Measurements from ENCODE around the gene ENO4.

The ENO4 gene

GRCh38 chr10:116809483-116810119 lies 39.7 kb upstream of the ENO4 start:
- no peak for TF ChIP-seq NFIC (IDR thresholded peaks at IDR 0.05)
- TF ChIP-seq EGR1 (IDR thresholded peaks at IDR 0.05), result no peak
- peak; percentile 36; the same call in 1 of the 2 replicates for TF ChIP-seq RAD21 (IDR thresholded peaks at IDR 0.05; ENCODE audit: low read depth)
- TF ChIP-seq, protein P1, sequence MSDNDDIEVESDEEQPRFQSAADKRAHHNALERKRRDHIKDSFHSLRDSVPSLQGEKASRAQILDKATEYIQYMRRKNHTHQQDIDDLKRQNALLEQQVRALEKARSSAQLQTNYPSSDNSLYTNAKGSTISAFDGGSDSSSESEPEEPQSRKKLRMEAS (IDR thresholded peaks at IDR 0.05), result no peak
- TF ChIP-seq CEBPB (IDR thresholded peaks at IDR 0.05), result no peak
- TF ChIP-seq, protein P2, sequence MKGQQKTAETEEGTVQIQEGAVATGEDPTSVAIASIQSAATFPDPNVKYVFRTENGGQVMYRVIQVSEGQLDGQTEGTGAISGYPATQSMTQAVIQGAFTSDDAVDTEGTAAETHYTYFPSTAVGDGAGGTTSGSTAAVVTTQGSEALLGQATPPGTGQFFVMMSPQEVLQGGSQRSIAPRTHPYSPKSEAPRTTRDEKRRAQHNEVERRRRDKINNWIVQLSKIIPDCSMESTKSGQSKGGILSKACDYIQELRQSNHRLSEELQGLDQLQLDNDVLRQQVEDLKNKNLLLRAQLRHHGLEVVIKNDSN (IDR thresholded peaks at IDR 0.05), result no peak

DNA sequence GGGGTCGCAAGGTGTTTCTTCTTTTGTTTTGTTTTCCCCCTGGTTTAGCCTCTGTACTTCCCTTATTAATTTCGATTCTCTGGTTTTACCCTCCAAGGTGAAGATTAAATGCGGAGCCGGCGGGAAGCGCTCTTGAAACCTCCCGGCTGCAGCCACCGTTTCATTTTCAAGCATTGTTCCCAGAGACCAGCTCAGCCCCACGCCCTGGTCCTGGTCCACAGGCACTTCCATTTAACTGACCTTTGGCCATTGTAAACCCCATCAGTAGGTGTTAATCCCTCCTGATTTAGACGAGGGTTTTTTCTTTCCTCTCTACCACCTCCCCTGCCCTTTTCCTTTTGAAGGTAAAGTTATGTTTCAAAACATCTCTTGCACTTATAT lies 39.2 kb upstream of the ENO4 start:
- TF ChIP-seq YY1 (IDR thresholded peaks at IDR 0.05; ENCODE audit: low read depth), result no peak
- no peak for TF ChIP-seq ZBTB7A (IDR thresholded peaks at IDR 0.05; ENCODE audit: low read depth)
- TF ChIP-seq FOXM1 (IDR thresholded peaks at IDR 0.05; ENCODE audit: borderline replicate concordance, low read depth), result no peak
- no peak for TF ChIP-seq TAF1 (IDR thresholded peaks at IDR 0.05; ENCODE audit: low read depth)
- TF ChIP-seq NFIC (IDR thresholded peaks at IDR 0.05), result no peak
- TF ChIP-seq, protein P3, sequence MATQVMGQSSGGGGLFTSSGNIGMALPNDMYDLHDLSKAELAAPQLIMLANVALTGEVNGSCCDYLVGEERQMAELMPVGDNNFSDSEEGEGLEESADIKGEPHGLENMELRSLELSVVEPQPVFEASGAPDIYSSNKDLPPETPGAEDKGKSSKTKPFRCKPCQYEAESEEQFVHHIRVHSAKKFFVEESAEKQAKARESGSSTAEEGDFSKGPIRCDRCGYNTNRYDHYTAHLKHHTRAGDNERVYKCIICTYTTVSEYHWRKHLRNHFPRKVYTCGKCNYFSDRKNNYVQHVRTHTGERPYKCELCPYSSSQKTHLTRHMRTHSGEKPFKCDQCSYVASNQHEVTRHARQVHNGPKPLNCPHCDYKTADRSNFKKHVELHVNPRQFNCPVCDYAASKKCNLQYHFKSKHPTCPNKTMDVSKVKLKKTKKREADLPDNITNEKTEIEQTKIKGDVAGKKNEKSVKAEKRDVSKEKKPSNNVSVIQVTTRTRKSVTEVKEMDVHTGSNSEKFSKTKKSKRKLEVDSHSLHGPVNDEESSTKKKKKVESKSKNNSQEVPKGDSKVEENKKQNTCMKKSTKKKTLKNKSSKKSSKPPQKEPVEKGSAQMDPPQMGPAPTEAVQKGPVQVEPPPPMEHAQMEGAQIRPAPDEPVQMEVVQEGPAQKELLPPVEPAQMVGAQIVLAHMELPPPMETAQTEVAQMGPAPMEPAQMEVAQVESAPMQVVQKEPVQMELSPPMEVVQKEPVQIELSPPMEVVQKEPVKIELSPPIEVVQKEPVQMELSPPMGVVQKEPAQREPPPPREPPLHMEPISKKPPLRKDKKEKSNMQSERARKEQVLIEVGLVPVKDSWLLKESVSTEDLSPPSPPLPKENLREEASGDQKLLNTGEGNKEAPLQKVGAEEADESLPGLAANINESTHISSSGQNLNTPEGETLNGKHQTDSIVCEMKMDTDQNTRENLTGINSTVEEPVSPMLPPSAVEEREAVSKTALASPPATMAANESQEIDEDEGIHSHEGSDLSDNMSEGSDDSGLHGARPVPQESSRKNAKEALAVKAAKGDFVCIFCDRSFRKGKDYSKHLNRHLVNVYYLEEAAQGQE (IDR thresholded peaks at IDR 0.05; ENCODE audit: low read depth), result no peak
- TF ChIP-seq EGR1 (IDR thresholded peaks at IDR 0.05), result no peak
- TF ChIP-seq, protein P1 (IDR thresholded peaks at IDR 0.05), result no peak
- TF ChIP-seq CREB1 (IDR thresholded peaks at IDR 0.05; ENCODE audit: low read depth), result no peak
- TF ChIP-seq EP300 (IDR thresholded peaks at IDR 0.05; ENCODE audit: borderline replicate concordance), result no peak
- TF ChIP-seq TCF12 (IDR thresholded peaks at IDR 0.05; ENCODE audit: low read depth), result no peak
- TF ChIP-seq, protein P2 (IDR thresholded peaks at IDR 0.05), result no peak
- no peak for TF ChIP-seq CEBPB (IDR thresholded peaks at IDR 0.05)
- no peak for TF ChIP-seq RAD21 (IDR thresholded peaks at IDR 0.05; ENCODE audit: low read depth)
- no peak for TF ChIP-seq TEAD4 (IDR thresholded peaks at IDR 0.05)

DNA sequence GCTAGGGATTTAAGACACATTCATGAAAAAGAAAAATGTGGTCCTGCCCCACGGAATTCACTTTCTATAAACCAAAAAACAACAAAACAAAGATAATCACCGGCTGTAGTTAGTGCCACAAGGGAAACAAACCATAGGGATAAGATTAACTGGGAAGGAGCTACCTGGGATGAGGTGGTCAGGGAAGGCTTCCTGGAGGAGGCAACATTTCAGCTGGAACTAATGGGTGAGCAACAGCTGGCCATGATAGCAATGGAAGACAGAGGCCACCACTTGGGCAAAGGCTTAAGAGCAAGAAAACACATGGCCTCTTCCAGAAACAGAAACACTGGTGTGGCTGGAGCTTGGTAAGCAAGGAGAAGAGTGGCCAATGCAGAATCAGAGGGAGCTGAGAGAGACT lies 38.4 kb upstream of the ENO4 start:
- TF ChIP-seq RAD21 (IDR thresholded peaks at IDR 0.05; ENCODE audit: low read depth) (no peak), CEBPB (IDR thresholded peaks at IDR 0.05) (no peak), ZBTB7A (IDR thresholded peaks at IDR 0.05; ENCODE audit: low read depth) (no peak), TEAD4 (IDR thresholded peaks at IDR 0.05) (no peak), EGR1 (IDR thresholded peaks at IDR 0.05) (no peak), FOXM1 (IDR thresholded peaks at IDR 0.05; ENCODE audit: borderline replicate concordance, low read depth) (no peak), CREB1 (IDR thresholded peaks at IDR 0.05; ENCODE audit: low read depth) (no peak), TCF12 (IDR thresholded peaks at IDR 0.05; ENCODE audit: low read depth) (no peak)
- TF ChIP-seq, protein P1 (IDR thresholded peaks at IDR 0.05), result no peak
- TF ChIP-seq, protein P3 (IDR thresholded peaks at IDR 0.05; ENCODE audit: low read depth), result no peak

GRCh38 chr10:116811691-116812090 lies 37.6 kb upstream of the ENO4 start:
- TF ChIP-seq NFIC (IDR thresholded peaks at IDR 0.05) (no peak), TCF12 (IDR thresholded peaks at IDR 0.05; ENCODE audit: low read depth) (no peak), EGR1 (IDR thresholded peaks at IDR 0.05) (no peak), EP300 (IDR thresholded peaks at IDR 0.05; ENCODE audit: borderline replicate concordance) (no peak), FOXM1 (IDR thresholded peaks at IDR 0.05; ENCODE audit: borderline replicate concordance, low read depth) (no peak)
- TF ChIP-seq, protein P3 (IDR thresholded peaks at IDR 0.05; ENCODE audit: low read depth), result no peak
- TF ChIP-seq, protein P2 (IDR thresholded peaks at IDR 0.05), result no peak
